ENCODE measurements around the gene RASIP1.
"Not testable (repeated sequence)": the region's sequence is repeated elsewhere in the genome, so short reads cannot be mapped to it uniquely, and the experiment has no call there.

DNA sequence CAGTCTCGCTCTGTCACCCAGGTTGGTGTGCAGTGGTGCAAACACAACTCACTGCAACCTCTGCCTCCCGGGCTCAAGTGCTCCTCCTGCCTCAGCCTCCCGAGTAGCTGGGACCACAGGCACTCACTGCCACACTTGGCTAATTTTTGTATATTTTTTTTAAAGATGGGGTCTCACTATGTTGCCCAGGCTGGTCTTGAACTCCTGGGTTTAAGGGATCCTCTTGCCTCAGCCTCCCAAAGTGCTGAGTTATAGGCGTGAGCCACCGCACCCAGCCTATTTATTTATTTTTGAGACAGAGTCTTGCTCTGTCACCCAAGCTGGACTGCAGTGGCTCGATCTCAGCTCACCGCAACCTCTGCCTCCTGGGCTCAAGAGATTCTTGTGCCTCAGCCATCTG lies 53.8 kb downstream of the RASIP1 start:
- TF ChIP-seq, protein P1, sequence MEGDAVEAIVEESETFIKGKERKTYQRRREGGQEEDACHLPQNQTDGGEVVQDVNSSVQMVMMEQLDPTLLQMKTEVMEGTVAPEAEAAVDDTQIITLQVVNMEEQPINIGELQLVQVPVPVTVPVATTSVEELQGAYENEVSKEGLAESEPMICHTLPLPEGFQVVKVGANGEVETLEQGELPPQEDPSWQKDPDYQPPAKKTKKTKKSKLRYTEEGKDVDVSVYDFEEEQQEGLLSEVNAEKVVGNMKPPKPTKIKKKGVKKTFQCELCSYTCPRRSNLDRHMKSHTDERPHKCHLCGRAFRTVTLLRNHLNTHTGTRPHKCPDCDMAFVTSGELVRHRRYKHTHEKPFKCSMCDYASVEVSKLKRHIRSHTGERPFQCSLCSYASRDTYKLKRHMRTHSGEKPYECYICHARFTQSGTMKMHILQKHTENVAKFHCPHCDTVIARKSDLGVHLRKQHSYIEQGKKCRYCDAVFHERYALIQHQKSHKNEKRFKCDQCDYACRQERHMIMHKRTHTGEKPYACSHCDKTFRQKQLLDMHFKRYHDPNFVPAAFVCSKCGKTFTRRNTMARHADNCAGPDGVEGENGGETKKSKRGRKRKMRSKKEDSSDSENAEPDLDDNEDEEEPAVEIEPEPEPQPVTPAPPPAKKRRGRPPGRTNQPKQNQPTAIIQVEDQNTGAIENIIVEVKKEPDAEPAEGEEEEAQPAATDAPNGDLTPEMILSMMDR (IDR thresholded peaks at IDR 0.05), result not testable (repeated sequence)
- not testable (repeated sequence) for TF ChIP-seq EZH2 (IDR thresholded peaks at IDR 0.05; ENCODE audit: borderline replicate concordance, insufficient read depth, low read depth, low read length, poor library complexity, severe bottlenecking)
